Activated T-helper 1 cell treated with anti-CD3 and anti-CD28 coated beads, Interleukin-12 subunit alpha, Interleukin-12 subunit beta, Interleukin-2, Interleukin-4 antibody, amounts not matched to agents 30 ng/mL and 10 ng/mL and 1 ng/mL, durations not matched to agents 14 hours and 24 hours and 36 hours (primary cell): ENCODE data around the gene STK10. TPM values are rescaled to one million over a fixed set of nuclear protein-coding genes. Genes with fewer than 3 reads are reported as not detected.

Experiments used
- DNase-seq: peaks from one replicate; pipeline ENCODE4 v3.0.0; 2021; ENCODE audit warnings: low spot score
- H3K27ac Mint-ChIP-seq: one replicate; pipeline ENCODE4 v1.8.0; 2021; ENCODE audit warnings: mild to moderate bottlenecking, mixed read lengths
- H3K27me3 Mint-ChIP-seq: one replicate; pipeline ENCODE4 v1.8.0; 2022; ENCODE audit warnings: mild to moderate bottlenecking, moderate library complexity, mixed read lengths; ENCODE audit not compliant: insufficient read depth
- H3K36me3 Mint-ChIP-seq: one replicate; pipeline ENCODE4 v1.8.0; 2021; ENCODE audit warnings: low read depth, mixed read lengths
- H3K4me1 Mint-ChIP-seq: one replicate; pipeline ENCODE4 v1.8.0; 2021; ENCODE audit warnings: low read depth, mixed read lengths
- H3K4me3 Mint-ChIP-seq: one replicate; pipeline ENCODE4 v1.8.0; 2021; ENCODE audit warnings: mild to moderate bottlenecking, moderate library complexity, mixed read lengths
- H3K9me3 Mint-ChIP-seq: one replicate; pipeline ENCODE4 v1.8.0; 2021; ENCODE audit warnings: mixed read lengths
- intact Hi-C: fragments of 100-400 bp; cut with micrococcal nuclease; formaldehyde crosslinking; loops from one replicate; pipeline ENCODE4 v1.15.1; 2024
- total RNA-seq: library from RNA; stranded (reverse); gene quantifications from 2 replicates; pipeline ENCODE4 v1.2.3, GENCODE V29; 2022

STK10 gene
- total RNA-seq, 1 donor from 2014 or later = 91.9 TPM

DNA sequence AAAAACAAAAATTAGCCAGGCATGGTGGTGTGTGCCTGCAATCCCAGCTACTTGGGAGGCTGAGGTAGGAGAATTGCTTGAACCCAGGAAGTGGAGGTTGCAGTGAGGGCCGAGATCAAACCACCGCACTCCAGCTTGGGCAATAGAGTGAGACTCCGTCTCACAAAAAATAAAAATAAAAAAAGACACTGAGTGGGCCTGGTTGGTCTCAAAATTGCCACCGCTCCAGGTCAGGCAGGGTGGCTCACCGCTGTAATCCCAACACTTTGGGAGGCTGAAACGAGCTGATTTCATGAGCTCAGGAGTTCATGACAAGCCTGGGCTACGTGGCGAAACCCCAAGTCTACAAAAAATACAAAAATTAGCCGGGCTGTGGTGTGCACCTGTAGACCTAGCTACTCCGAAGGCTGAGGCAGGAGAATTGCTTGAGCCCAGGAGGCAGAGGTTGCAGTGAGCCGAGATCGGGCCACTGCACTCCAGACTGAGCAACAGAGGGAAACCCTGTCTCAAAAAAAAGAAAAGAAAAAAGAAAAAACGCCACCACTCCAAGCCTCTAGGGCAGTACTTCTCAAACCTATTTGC lies 1.8 kb downstream of the STK10 start:
- Mint-ChIP-seq H3K4me1 (peaks cover 52% of the 10 kb centered on the region), H3K9me3 (no peaks in the 10 kb centered on the region), H3K36me3 (peaks cover 10% of the 10 kb centered on the region), H3K27me3 (peaks cover 5% of the 10 kb centered on the region), H3K27ac (peak overlapping the region; percentile 99), H3K4me3 (peak overlapping the region; percentile 99)
- no peak for DNase-seq
- intact Hi-C loops = loop anchor here (2.0 to 5.0 kb wide), 5 partner anchors 199 to 799 kb away; partner anchors contain the start of gene NPM1

DNA sequence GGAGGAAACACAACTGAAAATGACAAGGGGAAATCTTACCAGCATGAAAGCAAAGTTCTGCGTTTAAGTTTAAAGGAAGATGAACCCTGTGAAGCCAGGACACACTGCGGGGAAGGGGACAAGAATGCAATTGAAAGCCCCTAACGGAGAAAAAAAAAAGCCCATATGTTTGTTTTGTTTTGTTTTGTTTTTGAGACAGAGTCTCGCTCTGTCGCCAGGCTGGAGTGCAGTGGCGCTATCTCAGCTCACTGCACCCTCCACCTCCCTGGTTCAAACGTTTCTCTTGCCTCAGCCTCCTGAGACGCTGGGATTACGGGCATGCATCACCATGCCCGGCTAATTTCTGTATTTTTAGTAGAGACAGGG lies 2.9 kb downstream of the STK10 start:
- H3K9me3 Mint-ChIP-seq = no peaks in the 10 kb centered on the region
- H3K4me1 Mint-ChIP-seq = peaks cover 58% of the 10 kb centered on the region
- peaks cover 16% of the 10 kb centered on the region for H3K36me3 Mint-ChIP-seq
- DNase-seq = no peak
- peak overlapping the region; percentile 99 for H3K27ac Mint-ChIP-seq
- peaks cover 5% of the 10 kb centered on the region for H3K27me3 Mint-ChIP-seq
- H3K4me3 Mint-ChIP-seq = peak overlapping the region; percentile 99
- intact Hi-C loops = loop anchor here (5.0 kb wide), 4 partner anchors 198 to 798 kb away; partner anchors contain the start of gene NPM1

- no peaks in the 10 kb centered on the region for H3K27me3 Mint-ChIP-seq
- H3K4me3 Mint-ChIP-seq = peak overlapping the region; percentile 99
- DNase-seq = no peak
- peak overlapping the region; percentile 99 for H3K27ac Mint-ChIP-seq
- intact Hi-C loops = no loop called here
- peaks cover 70% of the 10 kb centered on the region for H3K4me1 Mint-ChIP-seq
- no peaks in the 10 kb centered on the region for H3K9me3 Mint-ChIP-seq
- H3K36me3 Mint-ChIP-seq = peaks cover 16% of the 10 kb centered on the region
Measured at GRCh38 chr5:172183881-172184280, 4.1 kb downstream of the STK10 start.

DNA sequence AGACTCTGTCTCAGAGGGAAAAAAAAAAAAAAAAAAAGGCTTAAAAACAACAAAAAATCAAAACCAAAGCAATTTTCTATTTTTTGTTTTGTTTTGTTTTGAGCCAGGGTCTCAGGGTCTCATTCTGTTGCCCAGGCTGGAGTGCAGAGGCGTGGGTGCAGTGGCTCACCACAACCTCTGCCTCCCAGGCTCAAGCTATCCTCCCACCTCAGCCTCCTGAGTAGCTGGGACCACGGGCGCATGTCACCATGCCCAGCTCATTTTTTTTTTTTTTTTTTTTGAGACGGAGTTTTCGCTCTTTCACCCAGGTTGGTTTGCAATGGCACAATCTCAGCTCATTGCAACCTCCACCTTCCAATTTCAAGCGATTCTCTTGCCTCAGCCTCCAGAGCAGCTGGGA lies 5.7 kb downstream of the STK10 start:
- DNase-seq = no peak
- Mint-ChIP-seq H3K27ac (peak overlapping the region; percentile 87), H3K9me3 (no peaks in the 10 kb centered on the region), H3K36me3 (peaks cover 20% of the 10 kb centered on the region), H3K4me1 (peaks cover 84% of the 10 kb centered on the region), H3K4me3 (no peak overlapping the region), H3K27me3 (no peaks in the 10 kb centered on the region)
- intact Hi-C loops = no loop called here

DNA sequence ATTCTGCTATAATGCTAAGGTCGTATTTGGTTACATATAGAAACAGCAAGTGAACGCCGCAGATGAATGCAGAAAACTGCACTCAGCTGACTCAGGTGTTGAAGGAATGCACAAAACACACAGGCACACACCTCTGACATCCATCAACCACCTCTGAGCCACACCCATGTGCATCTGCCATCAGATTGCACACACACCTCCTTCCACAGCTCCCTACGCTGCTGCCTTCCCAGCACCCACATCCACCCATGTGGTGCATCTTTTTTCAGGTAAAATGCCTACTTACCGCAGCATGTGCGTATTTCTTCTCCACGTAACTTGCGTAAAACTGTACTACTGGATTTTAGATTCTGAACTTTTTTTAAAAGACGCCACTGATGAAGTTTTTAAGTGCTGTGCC lies 7.1 kb downstream of the STK10 start:
- no peak for DNase-seq
- peaks cover 86% of the 10 kb centered on the region for H3K4me1 Mint-ChIP-seq
- H3K4me3 Mint-ChIP-seq = peak overlapping the region; percentile 87
- no peaks in the 10 kb centered on the region for H3K27me3 Mint-ChIP-seq
- peak overlapping the region; percentile 100 for H3K27ac Mint-ChIP-seq
- peaks cover 26% of the 10 kb centered on the region for H3K36me3 Mint-ChIP-seq
- intact Hi-C loops = no loop called here
- H3K9me3 Mint-ChIP-seq = no peaks in the 10 kb centered on the region

DNA sequence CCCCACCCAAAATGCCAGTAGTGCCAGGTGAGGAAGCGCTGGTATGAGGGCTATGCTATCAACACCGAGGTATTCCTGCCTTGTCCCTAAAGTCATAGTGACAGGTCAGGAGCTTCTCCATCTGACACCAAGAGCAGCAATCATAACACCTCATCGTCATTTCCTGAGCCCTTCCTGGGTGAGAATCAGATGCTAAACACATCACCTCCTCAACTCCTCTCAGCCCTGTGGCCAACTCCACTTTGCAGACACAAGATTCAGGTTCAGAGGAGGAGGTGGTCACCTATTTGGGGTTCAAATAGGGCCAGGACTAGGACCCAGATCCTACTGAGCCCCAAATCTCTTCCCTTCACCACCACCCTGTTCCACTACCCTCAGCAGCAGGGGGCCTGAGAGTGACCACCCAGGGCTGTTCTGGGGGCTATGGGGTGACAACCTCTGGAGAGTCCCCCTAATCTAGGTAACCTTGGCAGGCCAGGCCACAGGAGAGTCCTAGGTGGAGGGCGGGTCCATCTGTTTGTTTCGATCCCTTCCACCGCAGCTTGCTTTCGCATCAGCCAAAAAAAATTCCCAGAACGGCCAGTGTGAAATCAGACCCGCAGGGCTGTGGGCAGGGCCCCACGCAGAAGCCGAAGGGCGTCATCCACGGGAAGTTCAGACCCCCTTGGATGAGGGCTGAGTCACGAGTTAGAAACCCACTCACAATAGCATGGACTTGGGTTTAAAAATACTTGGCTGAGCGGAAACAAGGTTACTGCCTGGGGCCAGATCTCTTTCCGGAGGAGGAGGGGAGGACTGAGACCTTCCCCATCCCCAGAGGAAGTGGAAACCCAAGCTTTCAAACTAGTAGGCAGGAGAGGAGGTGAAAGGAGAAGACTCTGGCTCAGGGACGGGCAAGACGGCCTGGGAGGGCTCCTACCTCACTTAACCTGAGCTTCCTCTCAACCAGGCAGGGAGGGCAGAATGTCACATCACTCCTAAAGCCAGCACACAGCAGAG lies 8.7 kb downstream of the STK10 start:
- Mint-ChIP-seq H3K4me1 (peaks cover 87% of the 10 kb centered on the region), H3K27ac (peak overlapping the region; percentile 100), H3K36me3 (peaks cover 21% of the 10 kb centered on the region), H3K27me3 (no peaks in the 10 kb centered on the region), H3K4me3 (peak overlapping the region; percentile 87), H3K9me3 (no peaks in the 10 kb centered on the region)
- peak; percentile 51 for DNase-seq
- intact Hi-C loops = loop anchor here (1.0 to 10.0 kb wide), 4 partner anchors 8 to 876 kb away; partner anchors contain the start of gene CREBRF

DNA sequence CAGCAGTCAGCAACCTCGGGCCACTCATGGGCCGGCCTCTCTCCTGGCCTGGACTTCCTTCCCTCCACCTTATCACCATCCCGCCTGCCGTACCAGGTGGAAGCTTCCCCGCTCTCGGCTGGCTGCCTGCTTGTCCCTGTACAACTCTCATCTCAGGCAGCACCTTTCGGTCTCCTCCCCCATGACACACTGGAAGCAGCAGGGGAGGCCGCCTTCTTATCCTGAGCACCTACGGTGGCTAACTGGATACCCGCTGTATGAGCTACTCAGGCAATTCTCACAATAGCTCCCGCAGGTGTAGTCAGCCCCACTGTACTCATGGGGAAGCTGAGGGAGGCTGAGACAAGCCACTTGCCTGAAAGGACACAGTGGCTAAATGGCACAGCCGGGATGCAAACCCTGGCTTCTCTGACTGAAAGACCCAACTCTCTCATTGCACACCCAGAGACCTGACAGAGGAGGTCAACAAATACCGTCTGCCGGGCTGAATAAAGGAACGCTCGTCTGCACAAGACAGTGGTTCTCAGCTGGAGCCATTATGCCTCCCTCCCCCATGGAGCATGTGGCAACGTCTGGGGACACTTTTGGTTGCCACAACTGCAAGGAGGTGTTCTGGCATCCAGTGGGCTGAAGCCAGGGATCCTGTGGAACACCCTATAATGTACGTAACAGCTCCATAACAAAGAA lies 9.6 kb downstream of the STK10 start:
- peaks cover 25% of the 10 kb centered on the region for H3K36me3 Mint-ChIP-seq

GRCh38 chr5:172177176-172177575 lies 10.8 kb downstream of the STK10 start:
- Mint-ChIP-seq H3K27ac (peak overlapping the region; percentile 100), H3K4me1 (peaks cover 83% of the 10 kb centered on the region), H3K9me3 (no peaks in the 10 kb centered on the region), H3K36me3 (peaks cover 22% of the 10 kb centered on the region), H3K27me3 (no peaks in the 10 kb centered on the region), H3K4me3 (peak overlapping the region; percentile 87)
- intact Hi-C loops = loop anchor here (10.0 kb wide), 1 partner anchor 878 kb away; the partner anchor contains the start of gene CREBRF
- DNase-seq = no peak

More for the DNA sequence above, 9.6 kb downstream of the STK10 start:
- intact Hi-C loops = loop anchor here (2.0 to 10.0 kb wide), 3 partner anchors 112 to 876 kb away; partner anchors contain the start of gene CREBRF
- H3K27me3 Mint-ChIP-seq = no peaks in the 10 kb centered on the region
- no peaks in the 10 kb centered on the region for H3K9me3 Mint-ChIP-seq
- peak; percentile 36 for DNase-seq
- peak overlapping the region; percentile 87 for H3K4me3 Mint-ChIP-seq
- peak overlapping the region; percentile 100 for H3K27ac Mint-ChIP-seq
- H3K4me1 Mint-ChIP-seq = peaks cover 87% of the 10 kb centered on the region

GRCh38 chr5:172175263-172175719 lies 12.7 kb downstream of the STK10 start:
- intact Hi-C loops = loop anchor here (1.0 to 10.0 kb wide), 4 partner anchors 50 to 880 kb away; partner anchors contain the start of gene CREBRF
- DNase-seq = peak; percentile 77
- Mint-ChIP-seq H3K27ac (peak overlapping the region; percentile 100), H3K27me3 (no peaks in the 10 kb centered on the region), H3K4me1 (peaks cover 80% of the 10 kb centered on the region), H3K4me3 (peak overlapping the region; percentile 87), H3K36me3 (peaks cover 20% of the 10 kb centered on the region), H3K9me3 (no peaks in the 10 kb centered on the region)

DNA sequence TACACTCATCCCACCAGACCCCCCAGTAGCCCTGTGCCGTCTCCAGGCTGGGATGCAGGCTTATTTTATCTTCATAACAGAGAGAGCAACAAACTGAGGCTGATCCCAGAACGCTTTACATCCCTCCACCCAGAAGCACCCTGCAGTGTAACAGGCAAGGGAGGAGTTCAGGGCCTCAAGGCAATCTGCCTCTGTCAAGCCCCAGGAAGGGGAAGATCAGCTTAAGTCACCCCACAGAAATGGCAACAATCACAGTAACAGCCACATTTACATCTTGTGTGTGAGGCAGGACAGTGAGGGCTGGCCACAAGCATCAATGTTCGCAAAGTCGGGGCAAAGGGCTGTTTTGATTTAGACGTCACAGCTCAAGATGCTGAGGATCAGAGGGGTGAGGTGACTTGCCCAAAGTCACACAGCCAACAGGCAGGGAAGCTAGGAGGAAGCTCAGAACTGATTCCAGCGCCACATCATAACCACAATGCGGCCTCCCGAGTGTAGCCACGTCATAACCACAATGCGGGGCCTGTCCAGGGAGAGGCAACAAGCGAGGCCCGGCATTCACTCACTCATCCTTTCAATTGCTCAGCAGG lies 14.4 kb downstream of the STK10 start:
- Mint-ChIP-seq H3K36me3 (peaks cover 34% of the 10 kb centered on the region), H3K4me1 (peaks cover 83% of the 10 kb centered on the region), H3K27ac (peak overlapping the region; percentile 100), H3K9me3 (no peaks in the 10 kb centered on the region), H3K27me3 (no peaks in the 10 kb centered on the region), H3K4me3 (peak overlapping the region; percentile 87)
- DNase-seq = peak; percentile 74
- intact Hi-C loops = loop anchor here (1.0 to 10.0 kb wide), 7 partner anchors 14 to 881 kb away; partner anchors contain the start of genes CREBRF and UBTD2

DNA sequence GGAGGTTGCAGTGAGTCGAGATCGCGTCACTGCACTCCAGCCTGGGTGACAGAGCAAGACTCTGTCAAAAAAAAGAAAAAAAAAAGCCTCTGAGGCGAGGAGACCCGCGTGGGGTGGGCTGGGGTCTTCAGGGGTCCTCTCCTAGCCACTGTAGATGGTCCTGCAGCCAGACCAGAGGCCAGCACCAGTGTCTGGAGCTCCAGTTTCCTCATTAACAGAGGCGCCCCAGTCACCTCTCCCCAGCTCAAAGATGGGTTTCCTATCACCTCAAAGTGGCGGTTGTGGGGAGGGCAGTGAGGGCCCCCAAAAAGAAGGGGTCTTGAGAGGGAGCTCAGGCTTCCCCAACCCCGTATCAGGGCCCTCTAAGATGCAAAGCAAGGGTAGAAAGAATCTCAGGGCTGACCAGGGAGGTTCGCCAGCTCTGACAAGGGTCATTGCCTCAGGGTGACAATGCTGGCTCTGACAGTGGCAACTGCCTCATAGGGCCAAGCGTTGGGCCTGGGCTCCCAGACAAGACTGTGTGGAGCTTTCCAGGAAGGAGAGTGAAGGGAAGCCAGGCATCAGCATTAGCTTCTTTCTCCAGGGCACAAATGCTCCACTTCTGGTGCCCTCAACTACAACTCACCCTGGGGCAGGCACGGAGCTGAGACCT lies 15.0 kb downstream of the STK10 start:
- Mint-ChIP-seq H3K9me3 (no peaks in the 10 kb centered on the region), H3K27me3 (no peaks in the 10 kb centered on the region), H3K36me3 (peaks cover 30% of the 10 kb centered on the region), H3K27ac (peak overlapping the region; percentile 100), H3K4me1 (peaks cover 83% of the 10 kb centered on the region), H3K4me3 (peak overlapping the region; percentile 87)
- no peak for DNase-seq
- intact Hi-C loops = loop anchor here (5.0 to 10.0 kb wide), 2 partner anchors 41 to 882 kb away; partner anchors contain the start of gene CREBRF
